Measurements from ENCODE around the gene HSPA9.

DNA sequence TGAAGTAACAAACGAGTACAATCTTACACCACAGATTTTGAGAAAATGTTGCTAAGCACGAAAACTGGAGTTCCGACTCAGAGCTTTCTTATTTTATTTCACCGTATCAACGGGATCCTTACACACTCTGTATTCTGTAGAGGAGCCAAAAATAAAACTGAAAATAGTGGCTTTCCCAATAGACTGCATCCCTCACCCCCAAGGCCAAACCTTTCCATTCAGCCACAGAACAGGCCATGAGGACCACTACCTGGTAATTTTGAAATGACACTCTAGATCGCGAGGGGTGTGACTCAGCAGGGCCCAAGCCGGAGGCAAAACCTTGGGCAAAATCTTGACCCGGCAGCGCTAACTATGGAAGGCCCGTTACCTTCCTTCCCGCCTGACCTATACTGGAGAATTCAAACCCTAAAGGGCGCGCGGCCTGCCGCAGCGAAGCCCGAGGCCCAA lies 432 bp downstream of the HSPA9 start:
- TF ChIP-seq YY1 (tag by site-specific recombination; IDR thresholded peaks at IDR 0.05), result no peak
- TF ChIP-seq, protein P1, sequence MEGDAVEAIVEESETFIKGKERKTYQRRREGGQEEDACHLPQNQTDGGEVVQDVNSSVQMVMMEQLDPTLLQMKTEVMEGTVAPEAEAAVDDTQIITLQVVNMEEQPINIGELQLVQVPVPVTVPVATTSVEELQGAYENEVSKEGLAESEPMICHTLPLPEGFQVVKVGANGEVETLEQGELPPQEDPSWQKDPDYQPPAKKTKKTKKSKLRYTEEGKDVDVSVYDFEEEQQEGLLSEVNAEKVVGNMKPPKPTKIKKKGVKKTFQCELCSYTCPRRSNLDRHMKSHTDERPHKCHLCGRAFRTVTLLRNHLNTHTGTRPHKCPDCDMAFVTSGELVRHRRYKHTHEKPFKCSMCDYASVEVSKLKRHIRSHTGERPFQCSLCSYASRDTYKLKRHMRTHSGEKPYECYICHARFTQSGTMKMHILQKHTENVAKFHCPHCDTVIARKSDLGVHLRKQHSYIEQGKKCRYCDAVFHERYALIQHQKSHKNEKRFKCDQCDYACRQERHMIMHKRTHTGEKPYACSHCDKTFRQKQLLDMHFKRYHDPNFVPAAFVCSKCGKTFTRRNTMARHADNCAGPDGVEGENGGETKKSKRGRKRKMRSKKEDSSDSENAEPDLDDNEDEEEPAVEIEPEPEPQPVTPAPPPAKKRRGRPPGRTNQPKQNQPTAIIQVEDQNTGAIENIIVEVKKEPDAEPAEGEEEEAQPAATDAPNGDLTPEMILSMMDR (tag by site-specific recombination; IDR thresholded peaks at IDR 0.05), result no peak
- no peak for TF ChIP-seq TCF7L2 (IDR thresholded peaks at IDR 0.05; ENCODE audit: borderline replicate concordance, low read depth, low read length)
- TF ChIP-seq ZNF501 (tag by site-specific recombination; IDR thresholded peaks at IDR 0.05), result no peak

Data from HEK293 (cell line).